Bronchial epithelial cell (primary cell): ENCODE results near the gene RTN4RL1. TPM values are rescaled to one million over a fixed set of nuclear protein-coding genes. Genes with fewer than 3 reads are reported as not detected.

Source experiments
- DNase-seq: peaks from one replicate; pipeline ENCODE4 v3.0.0-alpha.2; 2010; ENCODE audit warnings: low read depth
- FAIRE-seq: peaks from 2 replicates; lab custom pipeline; 2011; peaks lifted over from hg19 to GRCh38; lab: Jason Lieb, UNC
- H3K27me3 ChIP-seq: 2 replicates; pipeline ENCODE4 v1.5.1; 2011; ENCODE audit warnings: low read length; ENCODE audit not compliant: control insufficient read depth, insufficient read depth
- H3K36me3 ChIP-seq: 2 replicates; pipeline ENCODE4 v1.5.1; 2011; ENCODE audit warnings: low read length; ENCODE audit not compliant: control insufficient read depth, insufficient read depth
- H3K4me3 ChIP-seq: 2 replicates; pipeline ENCODE4 v1.5.1; 2011; ENCODE audit warnings: mild to moderate bottlenecking, low read depth, low read length, control low read depth
- CTCF ChIP-seq: IDR thresholded peaks from 2 replicates; pipeline ENCODE4 v1.5.1; 2011; ENCODE audit warnings: mild to moderate bottlenecking, moderate library complexity, low read length, control low read depth, inconsistent platforms; ENCODE audit not compliant: insufficient read depth, severe bottlenecking
- total RNA-seq: library from RNA; depleted of rRNA; stranded (reverse); fragments of >200 nt; gene quantifications from 2 replicates; pipeline ENCODE4 v1.2.1, GENCODE V29; 2014

Gene RTN4RL1
- total RNA-seq, 1 donor from 2014 or later: 0.26 TPM

DNA sequence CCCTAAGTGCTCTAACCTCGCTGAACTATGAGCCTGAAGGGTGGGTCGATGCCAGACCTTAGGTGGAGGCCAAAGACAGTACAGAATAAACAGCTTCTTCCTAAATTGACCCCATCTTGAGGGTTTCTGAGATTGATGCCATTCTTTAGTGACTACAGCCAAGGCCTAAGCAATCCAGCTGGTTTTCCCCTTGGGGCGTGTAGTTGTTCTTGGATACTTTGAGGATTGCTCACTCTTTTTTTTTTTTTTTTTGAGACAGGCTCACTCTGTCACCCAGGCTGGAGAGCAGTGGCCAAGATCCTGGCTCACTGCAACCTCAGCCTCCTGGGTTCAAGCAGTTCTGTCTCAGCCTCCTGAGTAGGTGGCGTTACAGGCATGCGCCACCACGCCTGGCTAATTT lies 18.7 kb upstream of the RTN4RL1 start:
- DNase-seq: peak; percentile 81
- H3K36me3 ChIP-seq: peaks cover 12% of the 10 kb centered on the region
- TF ChIP-seq CTCF: no peak
- H3K4me3 ChIP-seq: no peak overlapping the region
- no peaks in the 10 kb centered on the region for H3K27me3 ChIP-seq
- FAIRE-seq: no peak

DNA sequence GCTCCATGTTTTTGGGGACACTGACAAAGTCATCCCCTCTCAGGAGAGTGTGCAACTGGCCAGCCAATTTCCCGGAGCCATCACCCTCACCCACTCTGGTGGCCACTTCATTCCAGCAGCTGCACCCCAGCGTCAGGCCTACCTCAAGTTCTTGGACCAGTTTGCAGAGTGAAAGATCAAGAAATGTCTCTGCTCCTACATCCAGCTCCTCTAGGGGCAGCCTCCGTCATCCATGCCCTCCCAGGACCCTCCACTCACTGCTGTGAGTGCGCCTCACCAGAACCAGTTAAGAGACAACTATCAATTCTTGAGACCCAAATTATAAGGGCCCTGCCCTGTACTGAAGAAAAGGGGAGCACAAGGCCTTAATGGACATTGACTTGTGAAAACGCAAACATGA lies 17.8 kb upstream of the RTN4RL1 start:
- H3K36me3 ChIP-seq: peaks cover 12% of the 10 kb centered on the region
- TF ChIP-seq CTCF: no peak
- H3K4me3 ChIP-seq: no peak overlapping the region
- DNase-seq: no peak
- no peaks in the 10 kb centered on the region for H3K27me3 ChIP-seq
- FAIRE-seq: peak; percentile 28

GRCh38 chr17:2042390-2042847 lies 17.3 kb upstream of the RTN4RL1 start:
- no peak for FAIRE-seq

DNA sequence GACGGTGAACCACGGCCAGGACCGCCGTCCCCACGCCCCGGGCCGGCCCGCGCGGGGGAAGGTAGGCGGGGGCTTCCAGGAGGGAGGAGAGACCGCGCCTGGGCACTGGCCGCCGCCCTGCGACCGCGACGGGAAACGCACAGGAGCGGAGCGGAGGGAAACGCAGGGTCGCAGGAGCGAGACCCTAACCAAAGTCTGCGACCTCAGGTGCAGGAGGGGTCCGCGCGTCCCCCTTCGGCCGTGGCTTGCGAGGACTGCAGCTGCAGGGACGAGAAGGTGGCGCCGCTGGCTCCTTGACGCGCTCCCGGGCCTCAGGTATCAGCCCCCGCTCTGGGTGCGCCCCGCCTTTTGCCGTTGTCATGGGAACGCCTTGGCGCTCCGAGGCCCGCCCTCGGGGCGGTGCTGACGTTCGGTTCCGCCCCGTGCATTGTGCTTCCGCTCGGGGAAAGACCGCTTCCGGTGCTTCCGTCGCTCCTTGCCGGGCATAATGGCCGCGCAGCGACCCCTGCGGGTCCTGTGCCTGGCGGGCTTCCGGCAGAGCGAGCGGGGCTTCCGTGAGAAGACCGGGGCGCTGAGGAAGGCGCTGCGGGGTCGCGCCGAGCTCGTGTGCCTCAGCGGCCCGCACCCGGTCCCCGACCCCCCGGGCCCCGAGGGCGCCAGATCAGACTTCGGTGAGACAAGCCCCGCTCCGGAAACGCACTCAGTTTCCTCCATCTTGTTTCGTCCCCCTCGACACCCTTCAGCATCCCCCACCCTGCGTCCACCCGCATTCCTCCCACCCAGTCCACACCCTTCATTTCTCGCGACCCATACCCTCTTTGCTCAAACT lies 16.6 kb upstream of the RTN4RL1 start, which contains the start of gene OVCA2:
OVCA2 (plus strand) TSS at position 462 of the 829 bp plus-strand sequence; CDS start at position 488, 26 bp downstream.
- FAIRE-seq (peak; percentile 60), DNase-seq (peak; percentile 85)
- Histone ChIP-seq H3K27me3 (no peaks in the 10 kb centered on the region), H3K36me3 (peaks cover 17% of the 10 kb centered on the region), H3K4me3 (peak within 1 kb of the TSS; percentile 92)
- peak; percentile 69 for TF ChIP-seq CTCF

More at GRCh38 chr17:2042390-2042847, 17.3 kb upstream of the RTN4RL1 start:
- TF ChIP-seq CTCF: peak; percentile 23
- Histone ChIP-seq H3K36me3 (peaks cover 13% of the 10 kb centered on the region), H3K27me3 (no peaks in the 10 kb centered on the region), H3K4me3 (peak overlapping the region; percentile 92)
- no peak for DNase-seq

GRCh38 chr17:2040942-2041560 lies 15.9 kb upstream of the RTN4RL1 start:
- DNase-seq: no peak
- no peak for FAIRE-seq
- peaks cover 24% of the 10 kb centered on the region for H3K36me3 ChIP-seq
- no peak for TF ChIP-seq CTCF
- H3K27me3 ChIP-seq: no peaks in the 10 kb centered on the region
- peak overlapping the region; percentile 92 for H3K4me3 ChIP-seq
